NK-92 treated with Interleukin-12 subunit alpha and Interleukin-12 subunit beta, amount 100 ng/mL, for 24 hours (cell line): ENCODE data around the gene CTDSP1.

Experiments
- DNase-seq: peaks from one replicate; lab custom pipeline; 2025; lab: John Stamatoyannopoulos, UW

Gene CTDSP1

DNA sequence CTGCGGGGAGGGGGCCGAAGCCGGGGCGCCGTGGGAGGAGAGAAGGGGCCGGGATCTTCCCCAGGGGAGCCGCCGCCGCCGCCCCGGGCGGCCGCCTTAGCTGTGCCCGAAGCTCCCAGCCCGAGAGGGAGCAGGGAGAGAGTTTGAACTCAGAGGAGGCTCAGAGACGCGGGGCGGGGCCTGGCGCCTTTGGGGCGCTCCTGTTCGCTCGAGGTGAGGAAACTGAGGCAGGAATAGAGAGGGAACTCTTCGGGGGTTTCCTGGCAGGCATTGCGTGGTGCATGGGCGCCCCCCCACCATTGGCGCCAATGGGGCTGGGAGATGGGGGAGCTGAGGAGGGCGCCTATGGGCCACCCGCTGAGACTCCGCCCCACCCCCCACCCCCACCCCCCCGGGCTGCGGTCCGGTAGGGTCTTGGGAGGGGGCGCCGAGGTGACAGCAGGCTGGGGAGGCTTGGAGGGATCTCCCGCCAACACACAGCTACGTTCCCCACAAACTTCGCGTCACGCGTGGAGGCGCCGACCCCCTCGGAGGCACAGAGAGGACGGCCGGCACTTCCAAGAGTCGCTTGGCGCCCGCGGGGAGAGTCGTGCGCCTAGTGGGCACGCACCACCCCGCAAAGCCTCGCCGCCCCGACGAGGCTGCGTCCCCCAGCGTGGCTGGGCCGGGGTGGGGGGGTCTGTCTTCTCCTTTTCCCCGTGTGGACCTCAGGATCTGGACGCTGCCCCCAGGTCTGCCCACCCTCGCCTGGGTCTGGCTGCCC is 680 bp downstream of the CTDSP1 start:
- no peak for DNase-seq

DNA sequence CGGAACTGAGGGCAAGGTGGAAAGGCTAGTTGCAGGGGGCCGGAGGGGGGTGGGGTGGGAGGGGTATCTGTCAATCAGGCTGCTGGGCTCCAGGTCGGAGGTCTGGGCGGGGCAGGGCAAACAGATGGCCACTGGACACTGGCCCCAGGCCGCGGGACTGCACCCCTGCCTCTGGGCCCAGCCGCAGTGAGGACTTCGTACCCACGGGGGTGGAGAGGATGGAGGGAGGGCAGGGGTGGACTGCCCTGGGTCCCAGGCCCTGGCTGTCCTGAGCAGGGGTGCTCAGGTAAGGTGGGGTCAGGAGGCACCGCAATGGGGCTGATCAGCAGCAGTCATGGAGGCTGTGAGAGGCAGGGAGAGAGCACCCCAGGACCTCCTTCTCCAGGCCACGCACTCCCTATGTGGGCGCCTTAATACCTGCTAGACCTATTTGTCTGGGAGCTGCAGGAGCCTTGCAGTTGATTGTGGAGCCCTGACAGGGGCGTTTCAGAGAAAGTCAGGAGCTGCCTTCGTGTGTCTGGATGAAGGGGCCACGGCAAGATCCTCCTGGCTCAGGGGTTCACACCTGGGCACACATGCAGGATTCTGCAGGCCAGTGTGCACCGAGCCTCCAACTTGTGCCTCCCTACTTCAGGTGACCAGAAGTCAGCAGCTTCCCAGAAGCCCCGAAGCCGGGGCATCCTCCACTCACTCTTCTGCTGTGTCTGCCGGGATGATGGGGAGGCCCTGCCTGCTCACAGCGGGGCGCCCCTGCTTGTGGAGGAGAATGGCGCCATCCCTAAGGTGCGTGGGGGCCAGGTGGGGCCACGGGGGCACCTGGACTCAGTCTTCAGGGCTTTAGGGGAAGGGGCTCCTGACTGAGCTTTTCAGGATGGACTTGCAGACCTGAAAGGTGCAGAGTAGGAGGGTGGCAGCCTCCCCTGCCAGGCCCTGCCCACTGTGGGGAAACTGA is 1.5 kb downstream of the CTDSP1 start:
- DNase-seq = no peak

DNA sequence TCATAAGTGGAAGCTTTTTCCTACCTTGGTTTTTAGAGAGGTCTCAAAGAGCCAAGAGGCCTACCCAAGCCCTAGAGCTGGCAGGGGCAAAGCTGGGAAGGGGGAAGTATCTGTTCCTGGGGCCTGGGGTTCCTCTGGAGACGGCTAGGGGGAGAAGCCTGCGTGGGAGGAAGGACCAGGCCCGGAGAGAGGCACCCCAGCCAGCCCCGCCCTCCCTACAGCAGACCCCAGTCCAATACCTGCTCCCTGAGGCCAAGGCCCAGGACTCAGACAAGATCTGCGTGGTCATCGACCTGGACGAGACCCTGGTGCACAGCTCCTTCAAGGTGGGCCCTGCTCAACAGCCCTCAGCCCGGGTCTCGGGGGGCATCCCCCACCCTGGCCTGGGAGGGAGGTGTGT is 2.2 kb downstream of the CTDSP1 start:
- no peak for DNase-seq

DNA sequence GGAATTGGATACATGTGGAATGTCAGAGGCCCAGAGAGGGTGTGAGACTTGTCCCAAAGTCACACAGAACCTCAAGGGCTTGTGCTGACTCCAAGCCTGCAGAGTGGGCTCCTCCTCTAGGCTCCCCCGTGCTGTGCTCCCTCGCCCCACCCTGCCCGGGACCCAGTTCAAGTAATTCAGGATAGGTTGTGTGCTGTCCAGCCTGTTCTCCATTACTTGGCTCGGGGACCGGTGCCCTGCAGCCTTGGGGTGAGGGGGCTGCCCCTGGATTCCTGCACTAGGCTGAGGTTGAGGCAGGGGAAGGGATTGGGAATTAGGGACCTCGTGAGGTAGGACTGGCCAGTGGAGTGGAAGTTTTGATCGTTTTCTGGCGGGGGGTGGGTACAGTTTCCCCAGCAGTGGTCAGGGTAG is 2.8 kb downstream of the CTDSP1 start:
- DNase-seq = no peak

DNA sequence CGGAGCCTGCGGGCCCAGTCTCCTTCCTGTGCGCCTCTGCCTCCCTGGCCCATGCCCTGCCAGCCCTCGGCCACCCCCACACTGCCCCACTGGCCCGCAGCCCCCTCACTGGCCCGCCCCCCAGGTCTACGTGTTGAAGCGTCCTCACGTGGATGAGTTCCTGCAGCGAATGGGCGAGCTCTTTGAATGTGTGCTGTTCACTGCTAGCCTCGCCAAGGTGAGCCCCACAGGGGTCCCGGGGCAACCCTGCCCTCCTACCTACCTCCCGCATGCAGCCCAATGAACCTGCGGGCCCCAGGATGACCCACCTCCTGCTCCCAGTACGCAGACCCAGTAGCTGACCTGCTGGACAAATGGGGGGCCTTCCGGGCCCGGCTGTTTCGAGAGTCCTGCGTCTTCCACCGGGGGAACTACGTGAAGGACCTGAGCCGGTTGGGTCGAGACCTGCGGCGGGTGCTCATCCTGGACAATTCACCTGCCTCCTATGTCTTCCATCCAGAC is 3.3 kb downstream of the CTDSP1 start:
- no peak for DNase-seq

DNA sequence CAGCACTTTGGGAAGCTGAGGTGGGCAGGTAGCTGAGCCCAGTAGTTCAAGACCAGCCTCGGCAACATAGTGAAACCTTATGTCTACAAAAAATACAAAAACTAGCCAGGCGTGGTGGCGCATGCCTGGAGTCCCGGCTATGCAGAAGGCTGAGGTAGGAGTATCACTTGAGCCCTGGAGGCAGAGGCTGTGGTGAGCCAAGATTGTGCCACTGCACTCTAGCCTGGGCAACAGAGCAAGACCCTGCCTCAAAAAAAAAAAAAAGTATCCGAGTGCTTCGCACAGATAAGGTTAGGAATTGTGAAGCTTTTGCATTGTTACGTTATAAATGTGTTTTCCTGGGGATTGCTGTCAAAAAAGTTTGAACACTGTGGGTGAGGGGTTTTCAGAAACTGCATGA is 4.1 kb downstream of the CTDSP1 start:
- no peak for DNase-seq

DNA sequence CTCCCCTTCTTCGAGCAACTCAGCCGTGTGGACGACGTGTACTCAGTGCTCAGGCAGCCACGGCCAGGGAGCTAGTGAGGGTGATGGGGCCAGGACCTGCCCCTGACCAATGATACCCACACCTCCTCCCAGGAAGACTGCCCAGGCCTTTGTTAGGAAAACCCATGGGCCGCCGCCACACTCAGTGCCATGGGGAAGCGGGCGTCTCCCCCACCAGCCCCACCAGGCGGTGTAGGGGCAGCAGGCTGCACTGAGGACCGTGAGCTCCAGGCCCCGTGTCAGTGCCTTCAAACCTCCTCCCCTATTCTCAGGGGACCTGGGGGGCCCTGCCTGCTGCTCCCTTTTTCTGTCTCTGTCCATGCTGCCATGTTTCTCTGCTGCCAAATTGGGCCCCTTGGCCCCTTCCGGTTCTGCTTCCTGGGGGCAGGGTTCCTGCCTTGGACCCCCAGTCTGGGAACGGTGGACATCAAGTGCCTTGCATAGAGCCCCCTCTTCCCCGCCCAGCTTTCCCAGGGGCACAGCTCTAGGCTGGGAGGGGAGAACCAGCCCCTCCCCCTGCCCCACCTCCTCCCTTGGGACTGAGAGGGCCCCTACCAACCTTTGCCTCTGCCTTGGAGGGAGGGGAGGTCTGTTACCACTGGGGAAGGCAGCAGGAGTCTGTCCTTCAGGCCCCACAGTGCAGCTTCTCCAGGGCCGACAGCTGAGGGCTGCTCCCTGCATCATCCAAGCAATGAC is 4.8 kb downstream of the CTDSP1 start:
- DNase-seq = no peak

DNA sequence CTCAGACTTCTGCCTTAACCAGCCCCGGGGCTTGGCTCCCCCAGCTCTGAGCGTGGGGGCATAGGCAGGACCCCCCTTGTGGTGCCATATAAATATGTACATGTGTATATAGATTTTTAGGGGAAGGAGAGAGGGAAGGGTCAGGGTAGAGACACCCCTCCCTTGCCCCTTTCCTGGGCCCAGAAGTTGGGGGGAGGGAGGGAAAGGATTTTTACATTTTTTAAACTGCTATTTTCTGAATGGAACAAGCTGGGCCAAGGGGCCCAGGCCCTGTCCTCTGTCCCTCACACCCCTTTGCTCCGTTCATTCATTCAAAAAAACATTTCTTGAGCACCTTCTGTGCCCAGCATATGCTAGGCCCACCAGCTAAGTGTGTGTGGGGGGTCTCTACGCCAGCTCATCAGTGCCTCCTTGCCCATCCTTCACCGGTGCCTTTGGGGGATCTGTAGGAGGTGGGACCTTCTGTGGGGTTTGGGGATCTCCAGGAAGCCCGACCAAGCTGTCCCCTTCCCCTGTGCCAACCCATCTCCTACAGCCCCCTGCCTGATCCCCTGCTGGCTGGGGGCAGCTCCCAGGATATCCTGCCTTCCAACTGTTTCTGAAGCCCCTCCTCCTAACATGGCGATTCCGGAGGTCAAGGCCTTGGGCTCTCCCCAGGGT is 5.5 kb downstream of the CTDSP1 start:
- no peak for DNase-seq

DNA sequence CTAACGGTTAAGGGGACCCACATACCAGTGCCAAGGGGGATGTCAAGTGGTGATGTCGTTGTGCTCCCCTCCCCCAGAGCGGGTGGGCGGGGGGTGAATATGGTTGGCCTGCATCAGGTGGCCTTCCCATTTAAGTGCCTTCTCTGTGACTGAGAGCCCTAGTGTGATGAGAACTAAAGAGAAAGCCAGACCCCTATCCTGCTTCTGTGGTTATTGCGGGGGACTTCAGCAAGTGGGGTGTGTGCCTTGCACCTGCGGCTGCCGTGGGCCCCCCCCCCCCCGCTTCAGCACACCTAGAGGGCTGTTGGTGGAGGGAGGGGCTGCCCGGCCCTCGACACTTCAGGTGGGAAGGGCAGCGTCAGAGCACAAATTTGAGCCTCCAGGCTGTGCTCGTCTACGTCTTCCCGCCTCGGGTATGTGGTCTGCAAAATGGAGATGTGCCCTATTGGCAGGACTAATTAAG is 6.1 kb downstream of the CTDSP1 start:
- no peak for DNase-seq

DNA sequence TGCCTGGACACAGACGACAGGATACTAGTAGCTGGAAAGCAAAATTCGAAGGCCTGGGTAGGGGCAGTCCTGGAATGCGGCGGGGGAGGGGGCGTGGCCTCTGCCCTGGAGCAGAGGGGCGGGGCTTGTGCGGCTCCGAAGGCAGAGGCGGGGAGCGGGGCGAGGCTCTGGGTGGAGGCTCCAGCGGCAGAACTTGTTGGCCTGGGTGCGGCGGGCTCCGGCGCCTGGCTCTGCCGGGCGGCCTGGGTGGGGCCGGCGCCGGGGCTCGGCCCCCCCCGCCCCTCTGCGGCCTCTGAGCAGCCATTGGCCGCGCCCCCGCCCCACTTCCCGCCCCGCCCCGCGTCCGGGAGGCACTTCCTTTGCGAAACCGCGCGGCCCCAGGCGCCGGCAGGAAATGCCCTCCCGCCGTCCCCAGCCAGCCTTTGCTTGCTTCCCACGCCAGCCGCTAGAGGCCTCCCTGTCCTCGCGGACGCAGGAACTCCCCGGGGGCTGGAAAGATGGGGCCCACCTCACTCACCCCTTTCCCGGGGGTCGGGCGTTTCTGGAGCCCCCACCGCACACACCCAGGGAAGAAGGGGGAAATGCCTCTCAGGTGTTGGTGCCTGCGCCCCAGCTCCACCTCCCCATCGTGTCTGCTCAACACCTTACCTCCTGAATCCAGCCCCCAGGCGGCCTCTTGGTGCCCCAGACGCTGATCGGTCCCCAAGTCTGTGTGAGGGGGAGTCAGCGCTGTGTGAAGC is 6.7 kb downstream of the CTDSP1 start:
- peak; percentile 94 for DNase-seq

DNA sequence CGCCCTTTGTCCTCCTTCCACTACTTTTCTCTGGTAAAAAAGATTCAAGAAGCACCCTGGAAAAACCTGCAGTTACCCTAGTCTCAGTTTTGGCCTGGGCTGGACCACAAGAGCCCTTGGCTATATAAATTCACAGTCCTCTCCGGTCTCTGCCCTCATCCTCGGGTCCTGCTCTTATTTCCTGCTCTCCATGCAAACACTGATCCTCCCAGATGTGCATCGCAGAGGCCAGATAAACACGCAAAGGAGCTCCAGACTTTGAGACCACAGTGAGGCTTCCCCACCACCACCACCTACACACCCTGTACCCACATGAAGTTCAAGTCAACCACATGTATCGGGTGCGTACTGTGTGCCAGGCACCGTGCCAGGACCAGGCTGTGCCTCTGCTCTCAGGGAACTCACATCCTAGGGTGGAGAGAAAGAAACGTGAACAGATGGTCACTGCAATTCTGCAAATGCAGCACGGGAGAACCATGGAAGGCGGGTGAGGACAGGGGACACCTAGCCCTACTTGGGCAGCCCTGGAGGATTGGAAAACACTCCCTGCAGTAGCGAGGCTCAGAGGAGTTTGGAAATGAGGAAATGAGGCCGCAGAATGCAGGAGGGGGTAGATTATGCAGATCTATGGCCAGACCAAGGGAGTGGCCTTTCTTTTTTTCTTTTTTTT is 7.4 kb downstream of the CTDSP1 start:
- DNase-seq = no peak

DNA sequence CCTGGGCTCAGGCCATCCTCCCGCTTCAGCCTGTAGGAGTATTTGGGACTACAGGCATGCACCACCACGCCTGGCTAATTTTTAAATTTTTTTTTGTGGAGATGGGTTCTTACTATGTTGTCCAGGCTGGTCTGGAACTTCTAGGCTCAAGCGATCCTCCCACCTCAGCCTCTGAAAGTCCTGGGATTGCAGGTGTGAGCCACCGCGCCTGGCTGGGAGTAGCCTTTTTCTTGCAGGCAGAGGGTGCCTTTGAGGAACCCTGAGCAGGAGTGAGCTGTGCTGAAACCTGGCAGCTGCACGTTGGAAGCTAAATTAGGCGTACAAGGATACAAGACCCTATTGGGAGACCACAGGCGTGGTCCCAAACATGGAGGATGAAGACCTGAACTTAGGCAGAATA is 8.0 kb downstream of the CTDSP1 start:
- DNase-seq = no peak

DNA sequence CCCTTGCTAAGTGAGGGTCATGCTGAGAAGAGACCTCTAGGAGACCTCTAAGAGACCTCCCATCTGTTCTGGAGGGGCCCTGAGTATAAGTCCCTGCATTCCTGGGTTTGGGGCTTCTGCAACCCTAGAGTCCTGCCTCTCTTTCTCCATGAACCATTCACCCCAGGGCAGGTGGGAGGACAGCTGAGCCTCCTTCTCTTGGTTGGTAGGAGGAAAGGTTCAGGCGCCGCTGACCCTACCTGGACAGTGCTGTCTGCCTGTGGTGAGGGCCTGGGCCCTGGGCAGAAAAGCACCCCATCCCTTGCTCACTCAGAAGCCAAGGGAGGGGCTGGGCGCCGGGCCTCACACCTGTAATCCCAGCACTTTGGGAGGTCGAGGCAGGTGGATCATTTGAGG is 18.7 kb downstream of the CTDSP1 start:
- DNase-seq = no peak

DNA sequence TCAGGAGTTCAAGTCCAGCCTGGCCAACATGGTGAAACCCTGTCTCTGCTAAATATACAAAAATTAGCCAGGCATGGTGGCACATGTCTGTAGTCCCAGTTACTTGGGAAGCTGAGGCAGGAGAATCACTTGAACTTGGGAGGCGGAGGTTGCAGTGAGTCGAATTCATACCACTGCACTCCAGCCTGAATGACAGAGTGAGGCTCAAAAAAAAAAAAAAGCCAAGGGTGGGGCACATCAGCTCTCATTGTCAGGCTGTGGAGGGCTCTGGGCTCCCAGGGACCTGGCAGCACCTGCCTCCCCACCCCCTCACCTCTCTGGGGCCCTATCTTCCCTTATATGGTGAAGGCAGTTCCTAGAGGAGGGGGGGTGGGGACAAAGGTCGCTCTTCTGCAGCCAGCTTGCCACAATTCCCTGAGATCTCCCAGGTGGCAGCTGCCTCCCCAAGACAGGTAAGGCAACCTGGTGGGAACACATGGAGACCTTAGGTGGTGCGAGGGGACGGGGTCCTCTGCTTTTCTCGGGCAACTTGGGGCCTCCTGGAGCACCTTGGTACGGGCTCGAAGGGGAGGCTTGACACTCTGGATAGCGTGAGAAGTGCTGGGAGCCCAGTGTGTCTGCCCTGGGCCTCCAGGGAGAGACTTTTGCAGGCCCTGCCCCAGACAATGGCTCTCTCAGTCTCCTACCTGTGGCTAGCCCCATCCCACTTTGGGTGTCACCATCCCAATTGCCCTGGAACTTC is 19.2 kb downstream of the CTDSP1 start, which contains the start of gene VIL1:
Gene VIL1 (plus strand): TSS at position 407 of the 742 bp plus-strand sequence. CDS start 4,656 bp downstream, outside the sequence.
- no peak for DNase-seq

DNA sequence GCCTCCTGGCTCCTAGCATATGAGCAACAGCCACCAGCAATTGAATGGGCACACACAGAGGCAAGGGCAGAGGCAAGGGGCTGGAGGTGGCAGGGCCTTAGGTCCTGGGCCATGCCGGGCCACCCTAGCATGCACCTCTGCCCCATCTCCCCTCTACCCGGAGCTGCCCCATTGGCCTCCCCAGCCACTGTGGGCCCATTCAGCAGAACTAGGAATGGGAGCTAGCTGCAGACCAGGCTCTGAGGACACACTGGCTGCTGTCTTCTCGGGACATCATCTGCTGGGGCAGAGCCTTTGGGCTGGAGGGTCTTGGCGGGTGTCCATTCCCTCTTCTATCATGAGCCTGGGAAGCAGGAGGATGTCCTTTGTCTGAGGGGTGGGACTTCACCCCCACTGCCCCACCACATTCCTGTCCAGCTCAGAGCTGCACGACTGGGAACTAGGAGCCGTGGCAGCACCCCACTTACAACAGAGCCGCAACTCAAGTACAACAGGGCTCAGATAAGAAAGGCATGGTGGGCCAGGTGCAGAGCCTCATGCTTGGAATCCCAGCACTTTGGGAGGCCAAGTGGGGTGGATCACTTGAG is 20.1 kb downstream of the CTDSP1 start:
- no peak for DNase-seq

DNA sequence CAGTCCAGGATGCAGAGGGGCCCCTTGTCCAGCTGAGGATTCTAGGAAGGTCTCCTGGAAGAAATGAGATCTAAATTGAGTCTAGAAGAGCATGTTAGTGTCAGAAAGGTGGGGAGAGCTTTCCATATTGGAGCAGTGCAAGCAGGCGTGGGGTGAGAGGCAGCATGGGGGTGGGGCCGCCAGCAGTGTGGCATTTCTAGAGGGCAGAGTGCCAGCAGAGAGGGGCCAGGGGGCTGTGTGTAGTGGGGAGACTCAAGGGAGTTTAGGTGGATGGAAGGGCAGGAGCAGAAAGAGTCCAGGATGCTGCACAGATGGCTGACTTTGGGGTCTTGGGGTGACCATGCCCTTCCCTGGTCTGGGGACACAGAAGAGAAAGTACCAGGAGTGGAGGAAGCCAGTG is 21.4 kb downstream of the CTDSP1 start:
- DNase-seq = no peak

DNA sequence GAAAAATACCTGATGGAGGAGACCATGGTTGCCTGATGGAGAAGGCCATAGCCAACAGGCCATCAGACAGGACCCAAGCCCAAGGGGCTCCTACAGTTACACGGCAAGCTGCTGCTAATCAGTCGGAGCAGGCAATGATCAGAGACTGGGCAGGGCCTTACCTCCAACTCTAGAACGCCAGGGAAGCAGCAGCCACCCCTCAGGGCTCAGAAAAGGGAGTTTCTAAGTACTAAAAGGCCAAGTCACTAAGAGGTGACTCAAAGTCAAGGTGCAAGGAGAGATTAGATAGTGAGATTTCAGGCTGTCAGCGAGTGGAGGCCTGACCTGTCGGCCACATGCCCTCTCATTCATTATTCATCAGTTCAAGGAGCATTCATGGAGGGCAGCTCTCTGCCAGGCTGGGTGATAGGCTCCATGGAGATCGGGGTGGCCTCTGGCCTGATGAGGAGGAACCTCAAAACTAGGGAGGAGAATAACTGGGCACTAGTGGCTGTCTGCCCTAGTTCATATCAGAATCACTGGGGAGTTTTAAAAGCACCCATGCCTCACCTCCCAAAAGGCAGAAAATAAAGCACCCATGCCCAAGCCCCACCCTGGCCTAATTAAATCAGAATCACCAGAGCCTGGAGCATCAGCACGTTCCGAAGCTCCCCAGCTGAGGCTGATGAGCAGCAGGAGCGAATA is 22.9 kb downstream of the CTDSP1 start:
- no peak for DNase-seq

DNA sequence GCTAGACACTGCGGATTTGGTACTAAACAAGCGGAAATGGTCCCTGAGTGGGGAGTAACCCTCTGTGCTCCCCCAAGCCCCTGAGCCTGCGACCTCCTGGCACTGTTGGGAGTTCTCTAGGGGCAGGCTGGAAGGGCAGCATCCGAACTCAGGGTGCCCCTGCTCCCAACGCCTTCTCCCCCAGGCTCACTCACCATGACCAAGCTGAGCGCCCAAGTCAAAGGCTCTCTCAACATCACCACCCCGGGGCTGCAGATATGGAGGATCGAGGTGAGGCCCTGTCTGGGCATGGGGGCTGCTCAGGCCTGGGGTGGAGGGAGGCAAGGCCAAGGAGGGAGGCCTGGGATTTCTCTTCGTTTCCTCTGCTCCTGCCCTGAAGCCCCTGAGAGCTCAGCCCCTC is 23.9 kb downstream of the CTDSP1 start:
- DNase-seq = no peak

DNA sequence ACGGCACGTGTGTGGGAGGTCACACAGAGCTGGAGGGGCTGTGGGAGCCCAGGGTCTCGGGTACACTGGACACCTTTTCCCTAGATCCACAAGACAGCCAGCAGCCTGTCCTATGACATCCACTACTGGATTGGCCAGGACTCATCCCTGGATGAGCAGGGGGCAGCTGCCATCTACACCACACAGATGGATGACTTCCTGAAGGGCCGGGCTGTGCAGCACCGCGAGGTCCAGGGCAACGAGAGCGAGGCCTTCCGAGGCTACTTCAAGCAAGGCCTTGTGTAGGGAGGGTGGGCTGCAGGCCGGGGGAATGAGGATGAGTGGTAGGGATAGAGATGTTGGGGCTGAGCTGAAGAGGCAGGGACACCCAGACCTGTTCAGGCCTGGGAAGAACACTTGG is 25.9 kb downstream of the CTDSP1 start:
- no peak for DNase-seq
